HUES6 (cell line): ENCODE results near the gene NWD2.
"Not testable (repeated sequence)": the region's sequence is repeated elsewhere in the genome, so short reads cannot be mapped to it uniquely, and the experiment has no call there.

Source experiments
- H3K27ac ChIP-seq: 2 replicates; pipeline ENCODE4 v1.7.0; 2013; ENCODE audit warnings: low read depth, mild to moderate bottlenecking, low read length, inconsistent platforms
- H3K27me3 ChIP-seq: 2 replicates; pipeline ENCODE4 v1.6.1; 2013; ENCODE audit warnings: low read length; ENCODE audit not compliant: control insufficient read depth, insufficient read depth
- H3K36me3 ChIP-seq: 2 replicates; pipeline ENCODE4 v1.6.1; 2013; ENCODE audit warnings: low read length; ENCODE audit not compliant: control insufficient read depth, insufficient read depth
- H3K4me1 ChIP-seq: 2 replicates; pipeline ENCODE4 v1.6.1; 2013; ENCODE audit warnings: low read length; ENCODE audit not compliant: control insufficient read depth, insufficient read depth
- H3K4me3 ChIP-seq: 2 replicates; pipeline ENCODE4 v1.5.1; 2013; ENCODE audit warnings: low read depth, low read length
- H3K9ac ChIP-seq: one replicate; pipeline ENCODE4 v1.6.1; 2013; ENCODE audit warnings: mild to moderate bottlenecking, low read length
- H3K9me3 ChIP-seq: 2 replicates; pipeline ENCODE4 v1.6.1; 2013; ENCODE audit warnings: low read depth, low read length; ENCODE audit not compliant: control insufficient read depth, insufficient read depth

Gene NWD2

DNA sequence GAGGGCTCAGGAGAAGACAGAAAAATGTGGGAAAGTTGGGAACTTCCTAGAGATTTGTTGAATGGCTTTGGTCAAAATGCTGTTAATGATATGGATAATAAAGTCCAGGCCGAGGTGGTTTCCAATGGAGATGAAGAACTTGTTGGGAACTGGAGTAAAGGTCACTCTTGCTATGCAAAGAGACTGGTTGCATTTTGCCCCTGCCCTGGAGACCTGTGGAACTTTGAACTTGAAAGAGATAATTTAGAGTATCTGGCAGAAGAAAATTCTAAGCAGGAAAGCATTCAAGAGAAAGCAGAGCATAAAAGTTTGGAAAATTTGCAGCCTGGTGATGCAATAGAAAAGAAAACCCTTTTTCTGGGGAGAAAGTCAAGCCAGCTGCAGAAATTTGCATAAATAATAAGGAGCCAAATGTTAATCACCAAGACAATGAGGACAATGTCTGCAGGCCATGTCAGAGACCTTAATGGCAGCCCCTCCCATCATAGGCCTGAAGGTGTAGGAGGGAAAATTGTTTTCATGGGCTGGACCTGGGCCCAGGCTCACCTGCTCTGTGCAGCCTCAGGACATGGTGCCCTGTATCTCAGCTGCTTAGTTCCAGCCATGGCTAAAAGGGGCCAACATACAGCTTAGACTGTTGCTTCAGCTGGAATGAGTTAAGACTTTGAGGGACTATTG, 237.8 kb downstream of the NWD2 start:
- Histone ChIP-seq H3K9ac (no peak overlapping the region), H3K9me3 (no peaks in the 10 kb centered on the region), H3K27ac (no peak overlapping the region), H3K36me3 (no peaks in the 10 kb centered on the region), H3K27me3 (no peaks in the 10 kb centered on the region), H3K4me3 (no peak overlapping the region), H3K4me1 (no peaks in the 10 kb centered on the region)

DNA sequence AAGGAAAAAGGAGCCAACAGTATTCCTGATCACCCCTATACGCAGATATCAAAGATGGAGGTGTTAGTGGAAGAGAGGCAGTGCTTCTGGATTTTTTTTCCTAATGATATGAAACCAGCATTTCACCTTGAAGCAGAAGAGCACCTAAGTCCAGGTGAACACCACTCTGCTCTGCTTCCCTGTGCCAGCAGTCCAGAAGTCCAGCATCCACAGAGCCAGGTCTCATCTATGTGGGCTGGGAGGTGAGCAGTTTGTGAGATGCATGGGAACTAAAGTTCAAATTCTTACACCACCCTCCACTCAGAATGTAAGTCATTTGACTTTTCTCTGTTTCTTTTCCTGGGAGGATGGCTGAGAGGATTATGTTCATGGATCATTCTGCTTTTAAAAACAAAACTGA, 239.1 kb downstream of the NWD2 start:
- no peaks in the 10 kb centered on the region for H3K9me3 ChIP-seq
- H3K36me3 ChIP-seq = no peaks in the 10 kb centered on the region
- no peaks in the 10 kb centered on the region for H3K27me3 ChIP-seq
- H3K4me3 ChIP-seq = no peak overlapping the region
- H3K4me1 ChIP-seq = no peaks in the 10 kb centered on the region
- H3K9ac ChIP-seq = no peak overlapping the region
- no peak overlapping the region for H3K27ac ChIP-seq

DNA sequence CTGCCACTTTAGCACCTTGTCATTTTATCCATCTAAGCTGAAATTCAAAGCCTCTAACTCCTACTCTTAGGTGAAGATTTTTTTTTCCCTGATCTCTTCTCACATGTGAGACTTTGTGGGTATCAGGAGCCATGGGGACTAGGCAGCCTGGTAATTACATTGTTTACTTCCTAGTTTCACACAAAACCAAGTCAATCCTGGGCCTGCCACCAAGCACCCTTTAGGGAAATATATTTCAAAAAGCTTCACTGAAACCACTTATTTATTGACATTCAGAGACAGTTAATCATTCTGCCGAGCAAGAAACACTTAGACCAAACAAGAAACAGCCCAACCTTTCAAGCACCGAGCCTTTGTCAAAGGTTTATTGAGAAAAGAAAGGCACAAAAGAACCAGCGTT, 241.6 kb downstream of the NWD2 start:
- H3K4me1 ChIP-seq = no peaks in the 10 kb centered on the region
- no peaks in the 10 kb centered on the region for H3K27me3 ChIP-seq
- no peak overlapping the region for H3K27ac ChIP-seq
- no peak overlapping the region for H3K4me3 ChIP-seq
- no peaks in the 10 kb centered on the region for H3K9me3 ChIP-seq
- no peak overlapping the region for H3K9ac ChIP-seq
- no peaks in the 10 kb centered on the region for H3K36me3 ChIP-seq

DNA sequence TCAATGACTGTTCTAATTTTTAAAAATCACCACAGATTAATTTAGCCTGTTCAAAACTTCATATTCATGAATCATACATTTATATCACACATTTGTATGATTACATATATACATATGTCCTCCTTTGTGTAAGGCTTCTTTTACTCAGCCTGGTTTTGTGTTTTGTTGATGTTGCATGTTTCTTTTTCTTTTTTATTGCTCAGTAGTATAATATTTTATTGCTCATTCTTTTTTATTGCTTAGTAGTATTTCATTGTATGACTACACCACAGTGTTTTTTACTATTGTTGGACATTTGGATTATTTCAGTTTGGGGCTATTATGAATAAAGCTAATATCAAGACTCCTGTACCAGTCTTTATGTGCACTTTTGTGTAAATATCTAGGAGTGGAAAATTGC, 243.1 kb downstream of the NWD2 start:
- no peaks in the 10 kb centered on the region for H3K27me3 ChIP-seq
- H3K9me3 ChIP-seq = no peaks in the 10 kb centered on the region
- H3K36me3 ChIP-seq = no peaks in the 10 kb centered on the region
- H3K4me1 ChIP-seq = no peaks in the 10 kb centered on the region
- no peak overlapping the region for H3K27ac ChIP-seq
- H3K9ac ChIP-seq = no peak overlapping the region
- no peak overlapping the region for H3K4me3 ChIP-seq

DNA sequence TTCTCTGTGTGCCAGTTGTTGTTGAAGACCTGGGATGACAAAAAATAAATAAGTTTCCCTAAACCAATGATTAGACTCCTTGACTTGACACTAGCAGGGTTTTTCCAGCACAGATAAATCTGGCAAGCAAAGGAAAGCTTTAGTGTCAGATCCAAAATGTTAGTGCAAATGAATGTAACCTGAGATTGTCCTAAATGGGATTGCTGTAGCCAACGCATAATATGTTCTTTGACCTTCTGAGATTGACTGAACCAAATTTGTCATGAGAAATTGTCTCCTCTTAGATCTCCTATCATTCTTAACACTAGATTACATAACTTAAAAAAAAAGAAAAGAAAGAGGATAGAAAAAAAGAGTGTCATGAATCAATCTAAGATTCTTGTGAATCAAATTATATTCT, 245.2 kb downstream of the NWD2 start:
- Histone ChIP-seq H3K36me3 (no peaks in the 10 kb centered on the region), H3K9ac (no peak overlapping the region), H3K27ac (no peak overlapping the region), H3K9me3 (no peaks in the 10 kb centered on the region), H3K4me3 (no peak overlapping the region), H3K27me3 (no peaks in the 10 kb centered on the region), H3K4me1 (no peaks in the 10 kb centered on the region)

DNA sequence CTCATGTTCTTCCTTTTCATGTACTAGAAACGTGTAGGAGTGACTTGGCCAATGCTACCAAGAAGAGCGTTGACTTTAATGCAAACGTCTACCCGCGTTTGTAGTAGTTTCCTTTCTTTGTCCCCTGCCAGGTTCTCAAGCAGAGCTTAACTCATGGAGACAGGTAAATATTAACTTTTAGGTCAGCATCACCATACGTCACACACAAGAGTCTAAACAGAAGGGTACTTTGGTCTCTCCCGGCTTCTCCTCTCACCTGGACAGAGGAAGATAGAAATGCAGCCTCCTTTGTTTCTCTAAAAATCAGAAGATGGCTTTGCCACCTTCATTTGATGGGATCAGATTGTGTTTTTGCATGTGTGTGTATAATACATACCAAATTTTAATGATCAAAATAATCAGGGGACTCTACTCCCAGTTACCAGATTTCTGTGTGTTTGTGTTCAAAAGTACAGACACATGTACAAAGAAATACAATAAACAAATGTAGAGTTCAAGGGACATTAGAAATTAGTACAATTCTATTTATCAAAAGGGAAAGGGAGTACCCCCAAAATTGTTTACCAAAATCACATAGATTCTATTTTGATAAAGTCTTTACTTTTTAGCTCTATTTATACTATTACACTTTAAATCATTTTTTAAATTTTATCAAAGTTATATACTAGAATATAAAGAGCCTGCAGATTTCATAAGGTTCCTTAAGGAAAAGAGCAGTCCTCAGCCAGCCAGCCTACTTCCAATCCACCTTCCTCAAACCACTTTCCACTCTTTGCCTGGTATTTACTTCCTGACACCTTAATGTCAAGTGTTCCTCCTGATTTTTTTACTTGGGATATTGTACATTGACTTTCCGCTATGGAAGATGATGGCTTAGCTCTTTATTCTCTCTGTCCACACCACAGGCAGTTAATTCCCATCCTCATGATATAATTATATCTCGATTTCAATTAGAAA, 246.1 kb downstream of the NWD2 start:
- H3K27me3 ChIP-seq = no peaks in the 10 kb centered on the region
- no peaks in the 10 kb centered on the region for H3K36me3 ChIP-seq

DNA sequence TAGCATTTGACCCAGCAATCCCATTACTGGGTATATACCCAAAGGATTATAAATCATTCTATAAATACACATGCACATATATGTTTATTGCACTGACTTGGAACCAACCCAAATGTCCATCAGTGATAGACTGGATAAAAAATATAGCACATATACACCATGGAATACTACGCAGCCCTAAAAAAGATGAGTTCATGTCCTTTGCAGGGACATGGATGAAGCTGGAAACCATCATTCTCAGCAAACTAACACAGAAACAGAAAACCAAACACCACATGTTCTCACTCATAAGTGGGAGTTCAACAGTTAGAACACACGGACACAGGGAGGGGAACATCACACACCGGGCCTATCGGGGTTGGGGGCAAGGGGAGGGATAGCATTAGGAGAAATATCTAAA, 250.8 kb downstream of the NWD2 start:
- not testable (repeated sequence) for H3K27ac ChIP-seq, H3K4me3 ChIP-seq, H3K36me3 ChIP-seq

More for the DNA sequence above, 246.1 kb downstream of the NWD2 start:
- H3K9me3 ChIP-seq = no peaks in the 10 kb centered on the region
- no peaks in the 10 kb centered on the region for H3K4me1 ChIP-seq
- no peak overlapping the region for H3K4me3 ChIP-seq
- no peak overlapping the region for H3K27ac ChIP-seq
- no peak overlapping the region for H3K9ac ChIP-seq

More for the DNA sequence above, 250.8 kb downstream of the NWD2 start:
- not testable (repeated sequence) for H3K4me1 ChIP-seq, H3K27me3 ChIP-seq, H3K9ac ChIP-seq, H3K9me3 ChIP-seq
